ENCODE results near the gene FLCN.
"Not testable (repeated sequence)": the region's sequence is repeated elsewhere in the genome, so short reads cannot be mapped to it uniquely, and the experiment has no call there.

The FLCN gene

GRCh38 chr17:17269926-17270773 lies 33.2 kb upstream of the FLCN start:
- DNase-seq (ENCODE audit: low read depth in 2 of 2) = peak in 1 of 2 donors; percentile 10
- peak; percentile 30 for TF ChIP-seq CTCF (IDR thresholded peaks at IDR 0.05; ENCODE audit: low read depth, low read length)
- no peak overlapping the region for H3K4me3 ChIP-seq (replicated peaks in 1 of 2; ENCODE audit: low read depth in 2 of 2, low read length in 2 of 2)

GRCh38 chr17:17264430-17264829 lies 27.5 kb upstream of the FLCN start:
- no peak for TF ChIP-seq CTCF (IDR thresholded peaks at IDR 0.05; ENCODE audit: low read depth, low read length)
- no peak overlapping the region for H3K4me3 ChIP-seq (replicated peaks in 1 of 2; ENCODE audit: low read depth in 2 of 2, low read length in 2 of 2)
- no peak for DNase-seq (ENCODE audit: low read depth in 2 of 2)

- DNase-seq (ENCODE audit: low read depth in 2 of 2) = no peak
- H3K4me3 ChIP-seq (replicated peaks in 1 of 2; ENCODE audit: low read depth in 2 of 2, low read length in 2 of 2) = no peak overlapping the region
- TF ChIP-seq CTCF (IDR thresholded peaks at IDR 0.05; ENCODE audit: low read depth, low read length) = no peak
These were observed 22.0 kb upstream of the FLCN start for GRCh38 chr17:17258998-17259397.

- no peak overlapping the region for H3K4me3 ChIP-seq (replicated peaks in 1 of 2; ENCODE audit: low read depth in 2 of 2, low read length in 2 of 2)
- no peak for DNase-seq (ENCODE audit: low read depth in 2 of 2)
- no peak for TF ChIP-seq CTCF (IDR thresholded peaks at IDR 0.05; ENCODE audit: low read depth, low read length)
These were observed 21.0 kb upstream of the FLCN start for GRCh38 chr17:17258011-17258410.

GRCh38 chr17:17256316-17256715 lies 19.3 kb upstream of the FLCN start:
- DNase-seq (ENCODE audit: low read depth in 2 of 2) = no peak
- TF ChIP-seq CTCF (IDR thresholded peaks at IDR 0.05; ENCODE audit: low read depth, low read length) = no peak
- no peak overlapping the region for H3K4me3 ChIP-seq (replicated peaks in 1 of 2; ENCODE audit: low read depth in 2 of 2, low read length in 2 of 2)

- H3K4me3 ChIP-seq (replicated peaks in 1 of 2; ENCODE audit: low read depth in 2 of 2, low read length in 2 of 2) = not testable (repeated sequence)
These were observed 18.7 kb upstream of the FLCN start for GRCh38 chr17:17255689-17256088.

GRCh38 chr17:17254036-17254435 lies 17.1 kb upstream of the FLCN start:
- no peak overlapping the region for H3K4me3 ChIP-seq (replicated peaks in 1 of 2; ENCODE audit: low read depth in 2 of 2, low read length in 2 of 2)
- TF ChIP-seq CTCF (IDR thresholded peaks at IDR 0.05; ENCODE audit: low read depth, low read length) = no peak
- peak in 1 of 2 donors; percentile 41 for DNase-seq (ENCODE audit: low read depth in 2 of 2)

More at GRCh38 chr17:17255689-17256088, 18.7 kb upstream of the FLCN start:
- not testable (repeated sequence) for DNase-seq (ENCODE audit: low read depth in 2 of 2)
